WTC11 (cell line): Measurements from ENCODE around the gene SDK2. TPM values are rescaled to one million over a fixed set of nuclear protein-coding genes. Genes with fewer than 3 reads are reported as not detected.

ENCODE experiments used
- ATAC-seq: fragments of 200-7000 bp; cut with Tn5 transposase; 2 replicates; pipeline ENCODE4 v1.10.0; 2021; ENCODE audit warnings: mild to moderate bottlenecking, moderate library complexity
- CTCF ChIA-PET: fragments of 300-600 bp; sonication (Branson Sonifier 250); formaldehyde crosslinking; loops from one replicate; lab custom pipeline; 2021; ENCODE audit warnings: antibody characterized with exemption; lab: Charles Lee
- POLR2A ChIA-PET: fragments of 350-600 bp; sonication (Branson Sonifier 250); formaldehyde crosslinking; loops from one replicate; lab custom pipeline; 2021; ENCODE audit warnings: antibody characterized with exemption; lab: Charles Lee
- DNase-seq: peaks from one replicate; pipeline ENCODE4 v3.0.0; 2021; ENCODE audit warnings: low spot score
- H3K27ac Mint-ChIP-seq: 2 replicates; pipeline ENCODE4 v1.8.0; 2021; ENCODE audit warnings: mixed read lengths
- H3K27me3 Mint-ChIP-seq: 2 replicates; pipeline ENCODE4 v1.8.0; 2021; ENCODE audit warnings: low read depth, mild to moderate bottlenecking, moderate library complexity, mixed read lengths
- H3K36me3 Mint-ChIP-seq: 2 replicates; pipeline ENCODE4 v1.8.0; 2021; ENCODE audit warnings: mixed read lengths
- H3K4me1 Mint-ChIP-seq: 2 replicates; pipeline ENCODE4 v1.8.0; 2022; ENCODE audit warnings: mixed read lengths
- H3K4me3 Mint-ChIP-seq: 2 replicates; pipeline ENCODE4 v1.8.0; 2021; ENCODE audit warnings: mild to moderate bottlenecking, moderate library complexity, mixed read lengths
- H3K9me3 Mint-ChIP-seq: 2 replicates; pipeline ENCODE4 v1.8.0; 2021; ENCODE audit warnings: mixed read lengths
- ETV6 ChIP-seq: sonication (generic); formaldehyde crosslinking; IDR thresholded peaks from 2 replicates; pipeline ENCODE4 v1.8.1; 2022; ENCODE audit warnings: mild to moderate bottlenecking, missing genetic modification reagents
- FOXK1 ChIP-seq: sonication (generic); formaldehyde crosslinking; IDR thresholded peaks from 2 replicates; pipeline ENCODE4 v1.8.0; 2022; ENCODE audit warnings: mild to moderate bottlenecking, moderate library complexity, missing genetic modification reagents
- GTF2I ChIP-seq: fragments of 250-450 bp; sonication (Bioruptor Pico); conservative IDR thresholded peaks from 2 replicates; pipeline ENCODE4 v1.4.0; 2021; ENCODE audit warnings: mild to moderate bottlenecking
- HMGA2 ChIP-seq: fragments of 250-450 bp; sonication (Bioruptor Pico); IDR thresholded peaks from 2 replicates; pipeline ENCODE4 v1.4.0; 2021; ENCODE audit warnings: mild to moderate bottlenecking, moderate library complexity
- JAZF1 ChIP-seq: fragments of 250-450 bp; sonication (Bioruptor Pico); IDR thresholded peaks from 2 replicates; pipeline ENCODE4 v1.9.0; 2021; ENCODE audit warnings: moderate library complexity, mild to moderate bottlenecking, inconsistent platforms
- KAT7 ChIP-seq: sonication (generic); formaldehyde crosslinking; IDR thresholded peaks from 2 replicates; pipeline ENCODE4 v1.8.1; 2023; ENCODE audit warnings: missing genetic modification reagents, mild to moderate bottlenecking, borderline replicate concordance
- MYBL2 ChIP-seq: sonication (generic); formaldehyde crosslinking; IDR thresholded peaks from 2 replicates; pipeline ENCODE4 v1.8.1; 2023; ENCODE audit warnings: mild to moderate bottlenecking, moderate library complexity, missing genetic modification reagents
- NFATC4 ChIP-seq: fragments of 250-450 bp; sonication (Bioruptor Pico); IDR thresholded peaks from 2 replicates; pipeline ENCODE4 v1.9.0; 2021; ENCODE audit warnings: mild to moderate bottlenecking
- NFE2L1 ChIP-seq: sonication (generic); formaldehyde crosslinking; IDR thresholded peaks from 2 replicates; pipeline ENCODE4 v1.8.1; 2023; ENCODE audit warnings: missing genetic modification reagents
- NR1H2 ChIP-seq: sonication (generic); formaldehyde crosslinking; IDR thresholded peaks from 2 replicates; pipeline ENCODE4 v1.9.0; 2021; ENCODE audit warnings: mild to moderate bottlenecking, moderate library complexity, missing genetic modification reagents
- RELA ChIP-seq: sonication (generic); formaldehyde crosslinking; IDR thresholded peaks from 2 replicates; pipeline ENCODE4 v1.8.1; 2022; ENCODE audit warnings: missing genetic modification reagents, mild to moderate bottlenecking, borderline replicate concordance
- SOX15 ChIP-seq: fragments of 250-450 bp; sonication (Bioruptor Pico); IDR thresholded peaks from 2 replicates; pipeline ENCODE4 v1.9.0; 2021; ENCODE audit warnings: mild to moderate bottlenecking
- SP1 ChIP-seq: sonication (generic); formaldehyde crosslinking; conservative IDR thresholded peaks from 2 replicates; pipeline ENCODE4 v1.8.1; 2022; ENCODE audit warnings: missing genetic modification reagents
- ZBTB21 ChIP-seq: sonication (generic); formaldehyde crosslinking; IDR thresholded peaks from 2 replicates; pipeline ENCODE4 v1.8.1; 2023; ENCODE audit warnings: mild to moderate bottlenecking, missing genetic modification reagents, borderline replicate concordance
- ZNF232 ChIP-seq: sonication (generic); formaldehyde crosslinking; IDR thresholded peaks from 2 replicates; pipeline ENCODE4 v1.8.0; 2022; ENCODE audit warnings: mild to moderate bottlenecking, missing genetic modification reagents
- ZNF396 ChIP-seq: fragments of 250-450 bp; sonication (Bioruptor Pico); IDR thresholded peaks from 2 replicates; pipeline ENCODE4 v1.8.0; 2021; ENCODE audit warnings: mild to moderate bottlenecking, moderate library complexity, borderline replicate concordance
- ZNF423 ChIP-seq: fragments of 250-450 bp; sonication (Bioruptor Pico); IDR thresholded peaks from 2 replicates; pipeline ENCODE4 v2.1.2; 2022; ENCODE audit warnings: mild to moderate bottlenecking, moderate library complexity
- total RNA-seq: library from RNA; stranded (reverse); gene quantifications from 3 replicates; pipeline ENCODE4 v1.2.3, GENCODE V29; 2021
- TF ChIP-seq, protein P1 (sequence below): sonication (generic); formaldehyde crosslinking; IDR thresholded peaks from 2 replicates; pipeline ENCODE4 v1.8.0; 2023; ENCODE audit warnings: missing genetic modification reagents
- TF ChIP-seq, protein P2 (sequence below): sonication (generic); formaldehyde crosslinking; IDR thresholded peaks from 2 replicates; pipeline ENCODE4 v1.8.0; 2022; ENCODE audit warnings: mild to moderate bottlenecking, missing genetic modification reagents
- TF ChIP-seq, protein P3 (sequence below): sonication (generic); formaldehyde crosslinking; IDR thresholded peaks from 2 replicates; pipeline ENCODE4 v1.8.1; 2022; ENCODE audit warnings: mild to moderate bottlenecking, missing genetic modification reagents, moderate library complexity, borderline replicate concordance
- TF ChIP-seq, protein P4 (sequence below): sonication (generic); formaldehyde crosslinking; IDR thresholded peaks from 2 replicates; pipeline ENCODE4 v1.8.1; 2022; ENCODE audit warnings: low read depth, missing genetic modification reagents, borderline replicate concordance
- TF ChIP-seq, protein P5 (sequence below): sonication (generic); formaldehyde crosslinking; IDR thresholded peaks from 2 replicates; pipeline ENCODE4 v1.8.0; 2023; ENCODE audit warnings: missing genetic modification reagents, mild to moderate bottlenecking, borderline replicate concordance

SDK2 gene
- total RNA-seq, 1 experiment from 2014 or later = 14.8 TPM

DNA sequence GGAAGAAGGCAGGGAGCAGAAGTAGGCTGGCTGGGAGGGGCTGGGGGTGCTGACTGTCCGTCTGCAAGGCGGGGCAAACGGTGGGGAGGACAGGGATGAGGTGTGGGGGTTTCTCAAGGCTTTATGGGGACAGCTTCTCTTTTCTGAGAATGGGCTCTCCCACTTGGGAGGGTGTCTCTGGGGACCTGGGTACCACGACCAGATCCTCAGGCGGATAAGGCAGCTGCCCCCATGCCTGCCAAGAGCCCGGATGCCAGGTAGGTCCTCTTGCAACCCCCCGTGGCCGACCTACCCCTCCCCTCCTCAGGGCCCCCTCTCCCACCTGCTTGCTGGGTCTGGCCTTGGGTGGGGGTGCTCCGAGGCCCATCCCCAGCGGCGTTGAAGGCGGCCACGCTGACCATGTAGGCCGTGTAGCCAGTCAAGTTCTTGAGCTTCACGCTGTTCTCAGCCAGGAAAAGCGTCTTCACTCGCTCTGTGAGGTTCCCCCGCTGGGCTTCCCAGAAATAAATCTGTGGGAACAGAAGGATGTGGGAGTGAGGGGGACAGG lies 276.1 kb downstream of the SDK2 start (continued):
- TF ChIP-seq, protein P1, sequence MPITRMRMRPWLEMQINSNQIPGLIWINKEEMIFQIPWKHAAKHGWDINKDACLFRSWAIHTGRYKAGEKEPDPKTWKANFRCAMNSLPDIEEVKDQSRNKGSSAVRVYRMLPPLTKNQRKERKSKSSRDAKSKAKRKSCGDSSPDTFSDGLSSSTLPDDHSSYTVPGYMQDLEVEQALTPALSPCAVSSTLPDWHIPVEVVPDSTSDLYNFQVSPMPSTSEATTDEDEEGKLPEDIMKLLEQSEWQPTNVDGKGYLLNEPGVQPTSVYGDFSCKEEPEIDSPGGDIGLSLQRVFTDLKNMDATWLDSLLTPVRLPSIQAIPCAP (CRISPR knock-in tag) = no peak
- TF ChIP-seq FOXK1 = no peak
- TF ChIP-seq ZNF396 (CRISPR knock-in tag) = no peak
- no peak for TF ChIP-seq HMGA2
- TF ChIP-seq MYBL2 (CRISPR knock-in tag) = no peak
- TF ChIP-seq JAZF1 (CRISPR knock-in tag) = no peak
- TF ChIP-seq ETV6 (CRISPR knock-in tag) = no peak
- TF ChIP-seq, protein P2, sequence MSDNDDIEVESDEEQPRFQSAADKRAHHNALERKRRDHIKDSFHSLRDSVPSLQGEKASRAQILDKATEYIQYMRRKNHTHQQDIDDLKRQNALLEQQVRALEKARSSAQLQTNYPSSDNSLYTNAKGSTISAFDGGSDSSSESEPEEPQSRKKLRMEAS (CRISPR knock-in tag) = no peak
- TF ChIP-seq ZNF232 (CRISPR knock-in tag) = no peak
- TF ChIP-seq, protein P3, sequence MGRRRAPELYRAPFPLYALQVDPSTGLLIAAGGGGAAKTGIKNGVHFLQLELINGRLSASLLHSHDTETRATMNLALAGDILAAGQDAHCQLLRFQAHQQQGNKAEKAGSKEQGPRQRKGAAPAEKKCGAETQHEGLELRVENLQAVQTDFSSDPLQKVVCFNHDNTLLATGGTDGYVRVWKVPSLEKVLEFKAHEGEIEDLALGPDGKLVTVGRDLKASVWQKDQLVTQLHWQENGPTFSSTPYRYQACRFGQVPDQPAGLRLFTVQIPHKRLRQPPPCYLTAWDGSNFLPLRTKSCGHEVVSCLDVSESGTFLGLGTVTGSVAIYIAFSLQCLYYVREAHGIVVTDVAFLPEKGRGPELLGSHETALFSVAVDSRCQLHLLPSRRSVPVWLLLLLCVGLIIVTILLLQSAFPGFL = no peak
- no peak for TF ChIP-seq KAT7 (CRISPR knock-in tag)
- no peak for TF ChIP-seq NR1H2 (CRISPR knock-in tag)

DNA sequence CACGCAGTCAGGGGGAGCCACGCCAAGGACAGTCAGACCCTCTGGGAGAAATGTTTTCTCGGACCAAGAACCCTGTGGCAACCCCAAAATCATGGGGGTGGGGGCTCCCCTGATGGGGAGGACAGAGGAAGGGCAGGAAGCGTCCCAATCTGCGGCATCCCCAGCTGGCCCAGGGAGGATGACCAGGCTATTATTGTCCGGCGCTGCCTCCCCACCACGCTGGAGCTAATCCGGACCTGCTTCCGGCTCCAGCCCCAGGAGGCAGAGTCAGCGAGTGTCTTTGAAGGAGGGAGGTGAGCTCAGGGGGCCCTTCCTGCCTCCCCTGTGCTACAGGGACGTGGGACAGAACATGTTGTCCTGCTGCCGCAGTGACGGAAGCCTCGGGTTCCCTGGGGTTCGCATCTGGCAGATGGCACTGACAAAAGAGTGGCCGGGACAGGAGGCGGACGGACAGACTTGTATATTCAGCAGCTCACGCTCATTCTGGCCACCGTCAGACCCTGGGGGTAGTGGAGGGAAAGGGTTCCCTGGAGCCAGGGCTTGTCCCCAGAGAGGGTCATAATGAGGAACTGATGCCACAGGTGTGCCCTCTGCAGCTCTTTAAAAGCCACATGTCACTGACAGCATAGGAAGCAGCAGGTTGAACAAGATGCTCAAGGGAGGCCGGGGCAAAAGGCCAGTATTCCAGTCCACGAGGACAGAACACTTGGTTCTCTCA lies 278.2 kb downstream of the SDK2 start:
- no peaks in the 10 kb centered on the region for H3K27me3 Mint-ChIP-seq
- no peak overlapping the region for H3K4me3 Mint-ChIP-seq
- ChIA-PET CTCF (interaction anchor here (0.7 to 1.7 kb wide), 12 partner anchors 17 to 640 kb away, joined by 3 to 6 read pairs (median 4); partner anchors contain the start of gene CPSF4L), POLR2A (interaction anchor here (0.6 to 2.3 kb wide), 2 partner anchors 55 to 658 kb away, joined by 4 to 8 read pairs; no protein-coding TSS in a partner anchor)
- H3K4me1 Mint-ChIP-seq = peaks cover 48% of the 10 kb centered on the region
- peak overlapping the region; percentile 72; the same call in 1 of the 2 replicates for H3K27ac Mint-ChIP-seq
- H3K9me3 Mint-ChIP-seq = no peaks in the 10 kb centered on the region
- no peak for ATAC-seq
- 0 out of 2 replicates have a peak, but pooled peaks have one; percentile 46 for TF ChIP-seq NFE2L1 (CRISPR knock-in tag)
- TF ChIP-seq ZBTB21 (CRISPR knock-in tag) = no peak
- no peak for TF ChIP-seq ETV6 (CRISPR knock-in tag)
- TF ChIP-seq ZNF423 (CRISPR knock-in tag) = peak; percentile 71; the same call in 1 of the 2 replicates
- peak; percentile 67; the same call in 1 of the 2 replicates for TF ChIP-seq MYBL2 (CRISPR knock-in tag)
- TF ChIP-seq NFATC4 (CRISPR knock-in tag) = no peak
- peak; percentile 47; the same call in 1 of the 2 replicates for TF ChIP-seq SP1 (CRISPR knock-in tag)
- TF ChIP-seq GTF2I (CRISPR knock-in tag) = no peak
- no peak for DNase-seq
- no peaks in the 10 kb centered on the region for H3K36me3 Mint-ChIP-seq

DNA sequence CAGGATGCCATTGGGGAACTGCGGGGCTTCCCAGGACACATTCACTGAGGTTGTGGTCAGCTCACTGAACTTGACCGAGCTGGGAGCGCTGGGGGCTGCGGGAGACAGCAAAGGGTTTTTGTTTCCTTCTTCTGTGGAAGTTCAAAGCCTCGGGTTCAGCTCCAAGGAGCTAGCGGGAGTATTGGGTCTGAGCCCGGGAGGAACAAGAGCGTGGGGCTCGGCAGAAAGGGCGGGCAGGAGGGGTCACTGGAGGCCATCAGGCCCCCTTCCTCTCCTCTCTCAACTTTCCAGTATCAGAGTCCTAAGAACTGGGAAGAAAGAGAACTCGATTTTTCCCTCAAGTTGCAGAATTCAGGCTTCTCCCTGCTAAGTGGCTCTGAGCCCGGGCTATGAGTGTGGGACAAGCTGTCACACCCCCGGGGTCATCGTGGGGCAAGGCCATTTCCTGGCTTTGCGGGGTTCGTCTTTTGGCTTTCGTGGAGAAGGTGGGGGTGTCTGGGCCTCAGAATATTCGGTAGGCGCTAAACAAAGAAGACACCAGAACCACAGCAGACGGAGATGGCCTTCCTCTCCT lies 278.9 kb downstream of the SDK2 start:
- Mint-ChIP-seq H3K9me3 (no peaks in the 10 kb centered on the region), H3K36me3 (no peaks in the 10 kb centered on the region), H3K4me1 (peaks cover 55% of the 10 kb centered on the region), H3K4me3 (no peak overlapping the region), H3K27me3 (no peaks in the 10 kb centered on the region), H3K27ac (peak overlapping the region; percentile 72)
- TF ChIP-seq, protein P4, sequence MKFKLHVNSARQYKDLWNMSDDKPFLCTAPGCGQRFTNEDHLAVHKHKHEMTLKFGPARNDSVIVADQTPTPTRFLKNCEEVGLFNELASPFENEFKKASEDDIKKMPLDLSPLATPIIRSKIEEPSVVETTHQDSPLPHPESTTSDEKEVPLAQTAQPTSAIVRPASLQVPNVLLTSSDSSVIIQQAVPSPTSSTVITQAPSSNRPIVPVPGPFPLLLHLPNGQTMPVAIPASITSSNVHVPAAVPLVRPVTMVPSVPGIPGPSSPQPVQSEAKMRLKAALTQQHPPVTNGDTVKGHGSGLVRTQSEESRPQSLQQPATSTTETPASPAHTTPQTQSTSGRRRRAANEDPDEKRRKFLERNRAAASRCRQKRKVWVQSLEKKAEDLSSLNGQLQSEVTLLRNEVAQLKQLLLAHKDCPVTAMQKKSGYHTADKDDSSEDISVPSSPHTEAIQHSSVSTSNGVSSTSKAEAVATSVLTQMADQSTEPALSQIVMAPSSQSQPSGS = no peak
- no peak for TF ChIP-seq ZBTB21 (CRISPR knock-in tag)
- TF ChIP-seq SOX15 (CRISPR knock-in tag) = no peak
- TF ChIP-seq RELA (CRISPR knock-in tag) = no peak
- TF ChIP-seq, protein P5, sequence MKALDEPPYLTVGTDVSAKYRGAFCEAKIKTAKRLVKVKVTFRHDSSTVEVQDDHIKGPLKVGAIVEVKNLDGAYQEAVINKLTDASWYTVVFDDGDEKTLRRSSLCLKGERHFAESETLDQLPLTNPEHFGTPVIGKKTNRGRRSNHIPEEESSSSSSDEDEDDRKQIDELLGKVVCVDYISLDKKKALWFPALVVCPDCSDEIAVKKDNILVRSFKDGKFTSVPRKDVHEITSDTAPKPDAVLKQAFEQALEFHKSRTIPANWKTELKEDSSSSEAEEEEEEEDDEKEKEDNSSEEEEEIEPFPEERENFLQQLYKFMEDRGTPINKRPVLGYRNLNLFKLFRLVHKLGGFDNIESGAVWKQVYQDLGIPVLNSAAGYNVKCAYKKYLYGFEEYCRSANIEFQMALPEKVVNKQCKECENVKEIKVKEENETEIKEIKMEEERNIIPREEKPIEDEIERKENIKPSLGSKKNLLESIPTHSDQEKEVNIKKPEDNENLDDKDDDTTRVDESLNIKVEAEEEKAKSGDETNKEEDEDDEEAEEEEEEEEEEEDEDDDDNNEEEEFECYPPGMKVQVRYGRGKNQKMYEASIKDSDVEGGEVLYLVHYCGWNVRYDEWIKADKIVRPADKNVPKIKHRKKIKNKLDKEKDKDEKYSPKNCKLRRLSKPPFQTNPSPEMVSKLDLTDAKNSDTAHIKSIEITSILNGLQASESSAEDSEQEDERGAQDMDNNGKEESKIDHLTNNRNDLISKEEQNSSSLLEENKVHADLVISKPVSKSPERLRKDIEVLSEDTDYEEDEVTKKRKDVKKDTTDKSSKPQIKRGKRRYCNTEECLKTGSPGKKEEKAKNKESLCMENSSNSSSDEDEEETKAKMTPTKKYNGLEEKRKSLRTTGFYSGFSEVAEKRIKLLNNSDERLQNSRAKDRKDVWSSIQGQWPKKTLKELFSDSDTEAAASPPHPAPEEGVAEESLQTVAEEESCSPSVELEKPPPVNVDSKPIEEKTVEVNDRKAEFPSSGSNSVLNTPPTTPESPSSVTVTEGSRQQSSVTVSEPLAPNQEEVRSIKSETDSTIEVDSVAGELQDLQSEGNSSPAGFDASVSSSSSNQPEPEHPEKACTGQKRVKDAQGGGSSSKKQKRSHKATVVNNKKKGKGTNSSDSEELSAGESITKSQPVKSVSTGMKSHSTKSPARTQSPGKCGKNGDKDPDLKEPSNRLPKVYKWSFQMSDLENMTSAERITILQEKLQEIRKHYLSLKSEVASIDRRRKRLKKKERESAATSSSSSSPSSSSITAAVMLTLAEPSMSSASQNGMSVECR (CRISPR knock-in tag) = no peak
- POLR2A ChIA-PET = interaction anchor here (2.3 kb wide), 1 partner anchor 54 kb away, joined by 8 read pairs; no protein-coding TSS in a partner anchor
- CTCF ChIA-PET = interaction anchor here (0.8 to 8.9 kb wide), 9 partner anchors 16 to 194 kb away, joined by 3 to 66 read pairs (median 4); partner anchors contain the start of gene CDC42EP4
- DNase-seq (no peak), ATAC-seq (no peak)
